ENCODE measurements around the gene PTPRJ.

PTPRJ gene

GRCh38 chr11:48045536-48045935, 65.2 kb downstream of the PTPRJ start:
- Histone ChIP-seq H3K27ac (ENCODE audit: insufficient read depth in 1 of 2, low read depth in 1 of 2, low read length in 2 of 2, poor library complexity in 1 of 2, severe bottlenecking in 2 of 2) (no peak overlapping the region), H3K9me3 (ENCODE audit: control extremely low read depth in 1 of 5, control insufficient read depth in 4 of 5, insufficient read depth in 2 of 5, low read depth in 1 of 5, low read length in 4 of 5) (no peaks in the 10 kb centered on the region), H3K27me3 (replicated peaks in 2 of 5; ENCODE audit: control insufficient read depth in 4 of 5, insufficient read depth in 5 of 5, low read length in 4 of 5) (no peaks in the 10 kb centered on the region), H3K36me3 (ENCODE audit: control insufficient read depth in 4 of 4, insufficient read depth in 4 of 4, low read length in 3 of 4) (no peaks in the 10 kb centered on the region), H3K4me3 (ENCODE audit: control insufficient read depth in 1 of 7, extremely low read depth in 1 of 7, insufficient read depth in 4 of 7, low read depth in 2 of 7, low read length in 6 of 7) (no peak overlapping the region), H3K4me1 (ENCODE audit: control extremely low read depth in 1 of 4, control insufficient read depth in 4 of 4, insufficient read depth in 4 of 4, low read length in 3 of 4) (peaks cover 5 to 43% (median 12%) of the 10 kb centered on the region in 4 experiments)
- WGBS (ENCODE audit: insufficient coverage): 100% methylated on average over 2 of the region's 5 CpGs
- no peak for DNase-seq
- POLR2A ChIA-PET: no interaction called here
- CTCF ChIA-PET: no interaction called here

DNA sequence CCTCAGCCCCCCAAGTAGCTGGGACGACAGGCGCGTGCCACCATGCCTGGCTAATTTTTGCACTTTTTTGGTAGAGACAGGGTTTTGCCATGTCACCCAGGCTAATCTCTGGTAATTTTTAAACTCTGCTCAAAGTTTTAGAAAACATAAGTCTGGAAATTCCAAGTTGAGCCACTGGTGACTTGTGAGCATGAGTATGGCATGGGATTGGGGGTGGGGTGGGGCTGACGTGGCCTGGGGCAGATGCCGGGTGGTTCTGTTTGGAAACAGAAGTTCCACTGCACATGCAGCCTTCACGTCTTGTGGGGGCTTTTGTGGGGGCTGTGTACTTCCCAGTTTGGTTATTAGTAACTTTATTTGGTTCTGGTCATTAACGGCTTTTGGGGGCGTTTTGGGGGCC, 67.3 kb downstream of the PTPRJ start:
- 96% methylated on average over 6 of the region's 8 CpGs for WGBS (ENCODE audit: insufficient coverage)

GRCh38 chr11:48049036-48049435, 68.7 kb downstream of the PTPRJ start:
- Histone ChIP-seq H3K4me3 (ENCODE audit: control insufficient read depth in 1 of 7, extremely low read depth in 1 of 7, insufficient read depth in 4 of 7, low read depth in 2 of 7, low read length in 6 of 7) (no peak overlapping the region), H3K9me3 (ENCODE audit: control extremely low read depth in 1 of 5, control insufficient read depth in 4 of 5, insufficient read depth in 2 of 5, low read depth in 1 of 5, low read length in 4 of 5) (no peaks in the 10 kb centered on the region), H3K4me1 (ENCODE audit: control extremely low read depth in 1 of 4, control insufficient read depth in 4 of 4, insufficient read depth in 4 of 4, low read length in 3 of 4) (peaks cover under 1 to 49% (median 7%) of the 10 kb centered on the region in 4 experiments), H3K36me3 (ENCODE audit: control insufficient read depth in 4 of 4, insufficient read depth in 4 of 4, low read length in 3 of 4) (no peaks in the 10 kb centered on the region), H3K27ac (ENCODE audit: insufficient read depth in 1 of 2, low read depth in 1 of 2, low read length in 2 of 2, poor library complexity in 1 of 2, severe bottlenecking in 2 of 2) (no peak overlapping the region), H3K27me3 (replicated peaks in 2 of 5; ENCODE audit: control insufficient read depth in 4 of 5, insufficient read depth in 5 of 5, low read length in 4 of 5) (no peaks in the 10 kb centered on the region)
- no peak for DNase-seq
- WGBS (ENCODE audit: insufficient coverage): 98% methylated on average over 6 of the region's 6 CpGs
- ChIA-PET POLR2A (interaction anchor here (0.6 kb wide), 1 partner anchor 39 kb away, joined by 4 read pairs; no protein-coding TSS in a partner anchor), CTCF (no interaction called here)

More for the DNA sequence above, 67.3 kb downstream of the PTPRJ start:
- Histone ChIP-seq H3K4me3 (ENCODE audit: control insufficient read depth in 1 of 7, extremely low read depth in 1 of 7, insufficient read depth in 4 of 7, low read depth in 2 of 7, low read length in 6 of 7) (no peak overlapping the region), H3K36me3 (ENCODE audit: control insufficient read depth in 4 of 4, insufficient read depth in 4 of 4, low read length in 3 of 4) (no peaks in the 10 kb centered on the region), H3K4me1 (ENCODE audit: control extremely low read depth in 1 of 4, control insufficient read depth in 4 of 4, insufficient read depth in 4 of 4, low read length in 3 of 4) (peaks cover 8 to 59% (median 13%) of the 10 kb centered on the region in 4 experiments), H3K27me3 (replicated peaks in 2 of 5; ENCODE audit: control insufficient read depth in 4 of 5, insufficient read depth in 5 of 5, low read length in 4 of 5) (no peaks in the 10 kb centered on the region), H3K27ac (ENCODE audit: insufficient read depth in 1 of 2, low read depth in 1 of 2, low read length in 2 of 2, poor library complexity in 1 of 2, severe bottlenecking in 2 of 2) (no peak overlapping the region), H3K9me3 (ENCODE audit: control extremely low read depth in 1 of 5, control insufficient read depth in 4 of 5, insufficient read depth in 2 of 5, low read depth in 1 of 5, low read length in 4 of 5) (no peaks in the 10 kb centered on the region)
- CTCF ChIA-PET: no interaction called here
- DNase-seq: no peak
- POLR2A ChIA-PET: no interaction called here

DNA sequence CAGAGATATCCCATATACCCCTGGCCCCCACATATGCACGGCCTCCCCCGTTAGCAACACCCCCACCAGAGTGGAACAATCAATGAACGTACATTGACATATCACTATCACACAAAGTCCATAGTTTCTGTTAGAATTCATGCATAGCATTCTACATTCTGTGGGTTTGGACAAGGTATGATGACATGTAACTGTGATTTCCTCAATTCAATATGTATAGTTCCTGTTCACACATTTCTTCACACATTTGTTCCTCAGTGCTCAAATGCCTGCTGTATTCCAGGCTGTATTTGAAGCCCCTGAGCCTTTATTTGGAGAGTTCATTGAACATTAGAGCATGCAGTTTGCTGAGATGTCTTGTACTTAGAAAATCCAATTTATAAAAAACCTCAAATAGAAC, 69.9 kb downstream of the PTPRJ start:
- H3K27ac ChIP-seq (ENCODE audit: insufficient read depth in 1 of 2, low read depth in 1 of 2, low read length in 2 of 2, poor library complexity in 1 of 2, severe bottlenecking in 2 of 2): no peak overlapping the region
- H3K4me1 ChIP-seq (ENCODE audit: control extremely low read depth in 1 of 4, control insufficient read depth in 4 of 4, insufficient read depth in 4 of 4, low read length in 3 of 4): peaks cover 10 to 52% (median 13%) of the 10 kb centered on the region in 4 experiments
- H3K27me3 ChIP-seq (replicated peaks in 2 of 5; ENCODE audit: control insufficient read depth in 4 of 5, insufficient read depth in 5 of 5, low read length in 4 of 5): no peaks in the 10 kb centered on the region
- WGBS (ENCODE audit: insufficient coverage): 86% methylated on average over 2 of the region's 3 CpGs
- no peaks in the 10 kb centered on the region for H3K36me3 ChIP-seq (ENCODE audit: control insufficient read depth in 4 of 4, insufficient read depth in 4 of 4, low read length in 3 of 4)
- no peaks in the 10 kb centered on the region for H3K9me3 ChIP-seq (ENCODE audit: control extremely low read depth in 1 of 5, control insufficient read depth in 4 of 5, insufficient read depth in 2 of 5, low read depth in 1 of 5, low read length in 4 of 5)
- H3K4me3 ChIP-seq (ENCODE audit: control insufficient read depth in 1 of 7, extremely low read depth in 1 of 7, insufficient read depth in 4 of 7, low read depth in 2 of 7, low read length in 6 of 7): no peak overlapping the region
- DNase-seq: no peak
- ChIA-PET POLR2A (no interaction called here), CTCF (interaction anchor here (2.0 kb wide), 1 partner anchor 12 kb away, joined by 7 read pairs; no protein-coding TSS in a partner anchor)

- H3K36me3 ChIP-seq (ENCODE audit: control insufficient read depth in 4 of 4, insufficient read depth in 4 of 4, low read length in 3 of 4): no peaks in the 10 kb centered on the region
- POLR2A ChIA-PET: no interaction called here
- CTCF ChIA-PET: interaction anchor here (0.6 to 2.0 kb wide), 3 partner anchors 9 to 13 kb away, joined by 3 to 7 read pairs (median 4); no protein-coding TSS in a partner anchor
- H3K4me3 ChIP-seq (ENCODE audit: control insufficient read depth in 1 of 7, extremely low read depth in 1 of 7, insufficient read depth in 4 of 7, low read depth in 2 of 7, low read length in 6 of 7): no peak overlapping the region
- 83% methylated on average over 1 of the region's 7 CpGs for WGBS (ENCODE audit: insufficient coverage)
- H3K27me3 ChIP-seq (replicated peaks in 2 of 5; ENCODE audit: control insufficient read depth in 4 of 5, insufficient read depth in 5 of 5, low read length in 4 of 5): no peaks in the 10 kb centered on the region
- H3K4me1 ChIP-seq (ENCODE audit: control extremely low read depth in 1 of 4, control insufficient read depth in 4 of 4, insufficient read depth in 4 of 4, low read length in 3 of 4): peaks cover 20 to 62% (median 23%) of the 10 kb centered on the region in 4 experiments
- no peak overlapping the region for H3K27ac ChIP-seq (ENCODE audit: insufficient read depth in 1 of 2, low read depth in 1 of 2, low read length in 2 of 2, poor library complexity in 1 of 2, severe bottlenecking in 2 of 2)
- no peak for DNase-seq
- no peaks in the 10 kb centered on the region for H3K9me3 ChIP-seq (ENCODE audit: control extremely low read depth in 1 of 5, control insufficient read depth in 4 of 5, insufficient read depth in 2 of 5, low read depth in 1 of 5, low read length in 4 of 5)
Measured at GRCh38 chr11:48051217-48051830, 71.0 kb downstream of the PTPRJ start.

DNA sequence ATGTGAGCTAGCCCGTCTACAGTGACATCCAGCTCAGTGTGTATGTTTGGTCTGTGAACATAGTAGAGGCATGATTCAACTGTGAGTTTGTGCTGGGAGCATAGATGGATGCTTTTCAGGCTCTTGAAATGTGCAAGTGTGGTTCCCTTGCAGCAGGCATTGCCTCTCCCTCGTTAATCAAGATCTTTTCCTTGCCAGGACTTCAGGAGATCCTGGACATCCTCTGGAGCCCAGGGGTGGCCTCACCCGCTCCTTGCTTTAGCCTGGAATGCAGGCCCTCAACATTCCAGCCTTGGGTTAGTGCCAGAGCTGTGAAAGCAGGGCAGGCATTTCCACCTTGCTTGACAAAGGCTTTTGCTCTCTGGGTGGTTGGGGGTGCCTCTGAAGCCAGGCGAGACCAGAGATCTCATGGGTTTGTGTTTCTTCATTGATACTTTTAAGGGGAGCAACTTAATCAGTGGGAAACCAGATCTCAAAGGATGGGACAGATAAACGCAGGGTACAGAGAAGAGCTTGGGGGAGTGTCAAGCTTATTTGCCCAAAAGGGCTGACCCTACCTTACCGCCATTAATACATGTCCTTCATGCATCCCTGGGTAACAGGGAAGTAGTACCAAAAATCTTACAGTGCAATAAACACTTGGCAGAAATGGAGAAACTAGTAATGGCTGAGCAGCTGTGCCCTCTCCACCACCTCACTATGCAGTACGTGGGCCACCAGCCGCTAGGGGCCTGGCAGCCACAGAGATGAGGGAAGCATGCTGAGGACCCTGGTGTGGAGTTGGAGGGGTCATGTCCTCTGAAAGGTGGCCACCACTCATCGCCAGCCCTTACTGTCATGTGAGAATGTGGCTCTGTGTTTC, 72.1 kb downstream of the PTPRJ start:
- Histone ChIP-seq H3K27me3 (replicated peaks in 2 of 5; ENCODE audit: control insufficient read depth in 4 of 5, insufficient read depth in 5 of 5, low read length in 4 of 5) (no peaks in the 10 kb centered on the region), H3K9me3 (ENCODE audit: control extremely low read depth in 1 of 5, control insufficient read depth in 4 of 5, insufficient read depth in 2 of 5, low read depth in 1 of 5, low read length in 4 of 5) (no peaks in the 10 kb centered on the region), H3K4me3 (ENCODE audit: control insufficient read depth in 1 of 7, extremely low read depth in 1 of 7, insufficient read depth in 4 of 7, low read depth in 2 of 7, low read length in 6 of 7) (no peak overlapping the region), H3K36me3 (ENCODE audit: control insufficient read depth in 4 of 4, insufficient read depth in 4 of 4, low read length in 3 of 4) (no peaks in the 10 kb centered on the region), H3K27ac (ENCODE audit: insufficient read depth in 1 of 2, low read depth in 1 of 2, low read length in 2 of 2, poor library complexity in 1 of 2, severe bottlenecking in 2 of 2) (no peak overlapping the region), H3K4me1 (ENCODE audit: control extremely low read depth in 1 of 4, control insufficient read depth in 4 of 4, insufficient read depth in 4 of 4, low read length in 3 of 4) (peaks cover 21 to 63% (median 25%) of the 10 kb centered on the region in 4 experiments)
- ChIA-PET POLR2A (no interaction called here), CTCF (interaction anchor here (1.1 to 2.0 kb wide), 2 partner anchors 14 to 59 kb away, joined by 3 to 7 read pairs; no protein-coding TSS in a partner anchor)
- no peak for DNase-seq
- 98% methylated on average over 5 of the region's 9 CpGs for WGBS (ENCODE audit: insufficient coverage)

- H3K36me3 ChIP-seq (ENCODE audit: control insufficient read depth in 4 of 4, insufficient read depth in 4 of 4, low read length in 3 of 4): no peaks in the 10 kb centered on the region
- no peak for DNase-seq
- no peak overlapping the region for H3K4me3 ChIP-seq (ENCODE audit: control insufficient read depth in 1 of 7, extremely low read depth in 1 of 7, insufficient read depth in 4 of 7, low read depth in 2 of 7, low read length in 6 of 7)
- H3K4me1 ChIP-seq (ENCODE audit: control extremely low read depth in 1 of 4, control insufficient read depth in 4 of 4, insufficient read depth in 4 of 4, low read length in 3 of 4): peaks cover 20 to 54% (median 24%) of the 10 kb centered on the region in 4 experiments
- POLR2A ChIA-PET: no interaction called here
- WGBS (ENCODE audit: insufficient coverage): no CpG with 5 or more reads among the region's 1 CpG
- no peaks in the 10 kb centered on the region for H3K27me3 ChIP-seq (replicated peaks in 2 of 5; ENCODE audit: control insufficient read depth in 4 of 5, insufficient read depth in 5 of 5, low read length in 4 of 5)
- no peak overlapping the region for H3K27ac ChIP-seq (ENCODE audit: insufficient read depth in 1 of 2, low read depth in 1 of 2, low read length in 2 of 2, poor library complexity in 1 of 2, severe bottlenecking in 2 of 2)
- CTCF ChIA-PET: interaction anchor here (0.6 to 3.1 kb wide), 6 partner anchors 10 to 119 kb away, joined by 3 to 10 read pairs (median 4); no protein-coding TSS in a partner anchor
- H3K9me3 ChIP-seq (ENCODE audit: control extremely low read depth in 1 of 5, control insufficient read depth in 4 of 5, insufficient read depth in 2 of 5, low read depth in 1 of 5, low read length in 4 of 5): no peaks in the 10 kb centered on the region
Measured at GRCh38 chr11:48054994-48055291, 74.6 kb downstream of the PTPRJ start.

Measured in common myeloid progenitor, CD34-positive (primary cell).